GM18519 (cell line): ENCODE data around the gene C6orf89.
"Not testable (repeated sequence)": the region's sequence is repeated elsewhere in the genome, so short reads cannot be mapped to it uniquely, and the experiment has no call there.

Source experiments
- ATAC-seq: cut with Tn5 transposase; IDR thresholded peaks from one replicate; pipeline ENCODE4 v1.9.1; 2021; ENCODE audit warnings: mild to moderate bottlenecking, moderate library complexity; ENCODE audit not compliant: unreplicated experiment, low FRiP score

Gene C6orf89

GRCh38 chr6:36917541-36918193 lies 31.9 kb downstream of the C6orf89 start:
- ATAC-seq = no peak

GRCh38 chr6:36920049-36920448 lies 34.3 kb downstream of the C6orf89 start:
- no peak for ATAC-seq

GRCh38 chr6:36920546-36920945 lies 34.8 kb downstream of the C6orf89 start:
- ATAC-seq = no peak

- ATAC-seq = no peak
Observed at GRCh38 chr6:36924131-36924530, 38.4 kb downstream of the C6orf89 start.

- ATAC-seq = no peak
Observed at GRCh38 chr6:36924778-36925374, 39.1 kb downstream of the C6orf89 start.

- ATAC-seq = no peak
Observed at GRCh38 chr6:36925809-36926208, 40.1 kb downstream of the C6orf89 start.

- ATAC-seq = no peak
Observed at GRCh38 chr6:36926708-36927513, 41.2 kb downstream of the C6orf89 start.

- no peak for ATAC-seq
Observed at GRCh38 chr6:36927691-36928546, 42.2 kb downstream of the C6orf89 start.

- no peak for ATAC-seq
Observed at GRCh38 chr6:36928547-36928918, 42.8 kb downstream of the C6orf89 start.

GRCh38 chr6:36929152-36929551 lies 43.4 kb downstream of the C6orf89 start:
- ATAC-seq = no peak

GRCh38 chr6:36929607-36930006 lies 43.9 kb downstream of the C6orf89 start:
- ATAC-seq = no peak

- no peak for ATAC-seq
Observed at GRCh38 chr6:36930483-36930882, 44.7 kb downstream of the C6orf89 start.

GRCh38 chr6:36933102-36933501 lies 47.4 kb downstream of the C6orf89 start:
- ATAC-seq = no peak

GRCh38 chr6:36933519-36933918 lies 47.8 kb downstream of the C6orf89 start:
- no peak for ATAC-seq

- no peak for ATAC-seq
Observed at GRCh38 chr6:36934901-36935300, 49.1 kb downstream of the C6orf89 start.

- ATAC-seq = no peak
Observed at GRCh38 chr6:36936824-36937223, 51.1 kb downstream of the C6orf89 start.

- ATAC-seq = no peak
Observed at GRCh38 chr6:36937896-36938295, 52.1 kb downstream of the C6orf89 start.

- no peak for ATAC-seq
Observed at GRCh38 chr6:36938536-36938935, 52.8 kb downstream of the C6orf89 start.

- ATAC-seq = not testable (repeated sequence)
Observed at GRCh38 chr6:36939005-36939404, 53.3 kb downstream of the C6orf89 start.

GRCh38 chr6:36940027-36940426 lies 54.3 kb downstream of the C6orf89 start:
- ATAC-seq = no peak

GRCh38 chr6:36941561-36941960 lies 55.8 kb downstream of the C6orf89 start:
- ATAC-seq = not testable (repeated sequence)
